ENCODE data around the gene NCOA3.

- TF ChIP-seq CTCF (IDR thresholded peaks at IDR 0.05) (no peak), EP300 (IDR thresholded peaks at IDR 0.05) (no peak)
These were observed 8.3 kb upstream of the NCOA3 start for GRCh38 chr20:47493175-47493962.
